Esophagus muscularis mucosa (tissue), 4 donors: Measurements from ENCODE around the gene HERC2. TPM values are rescaled to one million over a fixed set of nuclear protein-coding genes. Genes with fewer than 3 reads are reported as not detected.
"Not testable (repeated sequence)": the region's sequence is repeated elsewhere in the genome, so short reads cannot be mapped to it uniquely, and the experiment has no call there.

ENCODE experiments used
- DNase-seq: peaks from one replicate; pipeline ENCODE4 v3.0.0-alpha.2; 2017; ENCODE audit errors: extremely low spot score
- H3K27ac ChIP-seq, 4 donors: fragments of 200-600 bp; sonication (generic); replicated peaks in 1 of 4; 1 replicate in 3 of 4; 2 replicates in 1 of 4; pipeline ENCODE4 v1.5.1; 2016 to 2019; ENCODE audit warnings: mild to moderate bottlenecking in 1 of 4
- H3K27me3 ChIP-seq, 4 donors: fragments of 200-600 bp; sonication (generic); one replicate each; pipeline versions ENCODE4 v1.5.1 to v1.6.0; 2016 to 2019
- H3K36me3 ChIP-seq, 4 donors: fragments of 200-600 bp; sonication (generic); one replicate each; pipeline ENCODE4 v1.5.1; 2016 to 2019
- H3K4me1 ChIP-seq, 4 donors: fragments of 200-600 bp; sonication (generic); one replicate each; pipeline ENCODE4 v1.5.1; 2016 to 2019
- H3K4me3 ChIP-seq, 4 donors: fragments of 200-600 bp; sonication (generic); 1 replicate in 2 of 4; 2 replicates in 2 of 4; pipeline ENCODE4 v1.5.1; 2016 to 2019; ENCODE audit warnings: mild to moderate bottlenecking in 4 of 4, moderate library complexity in 1 of 4
- H3K9me3 ChIP-seq, 4 donors: fragments of 200-600 bp; sonication (generic); 1 replicate in 3 of 4; 2 replicates in 1 of 4; pipeline ENCODE4 v1.5.1; 2016 to 2019
- EP300 ChIP-seq: sonication (generic); formaldehyde crosslinking; IDR thresholded peaks from one replicate; pipeline ENCODE4 v1.6.1; 2017; ENCODE audit warnings: antibody characterized with exemption
- POLR2A ChIP-seq: fragments of 450-650 bp; IDR thresholded peaks from one replicate; pipeline ENCODE4 v1.6.1; 2017; ENCODE audit warnings: antibody characterized with exemption, moderate library complexity, mild to moderate bottlenecking, low read depth
- POLR2AphosphoS5 ChIP-seq, 2 donors: sonication (generic); formaldehyde crosslinking; IDR thresholded peaks; one replicate each; pipeline ENCODE4 v1.6.1; 2017; ENCODE audit warnings: antibody characterized with exemption in 2 of 2
- WGBS: methylation state at CpG from one replicate; pipeline ENCODE4 v1.1.5; 2018; 5-methylcytosine and 5-hydroxymethylcytosine counted together
- intact Hi-C: fragments of 100-400 bp; cut with DNase I; formaldehyde crosslinking; loops from one replicate; pipeline ENCODE4 v1.15.1; 2023
- total RNA-seq, 4 donors: library from RNA; depleted of rRNA; stranded (reverse); fragments of >200 nt; gene quantifications; one replicate each; pipeline versions ENCODE4 v1.1.0 to v1.2.1, GENCODE V29; 2016
- TF ChIP-seq, protein P1 (sequence below), 3 experiments: fragments of 200-600 bp in 2 of 3; fragments of 450-650 bp in 1 of 3; sonication (generic) in 2 of 3; IDR thresholded peaks; one replicate each; pipeline ENCODE4 v1.5.1; 2017 to 2019; ENCODE audit warnings: antibody characterized with exemption in 3 of 3, mild to moderate bottlenecking in 2 of 3, moderate library complexity in 1 of 3

Gene HERC2
- total RNA-seq, 4 donors from 2014 or later, result 57.0 to 96.3 (median 66.0) TPM

DNA sequence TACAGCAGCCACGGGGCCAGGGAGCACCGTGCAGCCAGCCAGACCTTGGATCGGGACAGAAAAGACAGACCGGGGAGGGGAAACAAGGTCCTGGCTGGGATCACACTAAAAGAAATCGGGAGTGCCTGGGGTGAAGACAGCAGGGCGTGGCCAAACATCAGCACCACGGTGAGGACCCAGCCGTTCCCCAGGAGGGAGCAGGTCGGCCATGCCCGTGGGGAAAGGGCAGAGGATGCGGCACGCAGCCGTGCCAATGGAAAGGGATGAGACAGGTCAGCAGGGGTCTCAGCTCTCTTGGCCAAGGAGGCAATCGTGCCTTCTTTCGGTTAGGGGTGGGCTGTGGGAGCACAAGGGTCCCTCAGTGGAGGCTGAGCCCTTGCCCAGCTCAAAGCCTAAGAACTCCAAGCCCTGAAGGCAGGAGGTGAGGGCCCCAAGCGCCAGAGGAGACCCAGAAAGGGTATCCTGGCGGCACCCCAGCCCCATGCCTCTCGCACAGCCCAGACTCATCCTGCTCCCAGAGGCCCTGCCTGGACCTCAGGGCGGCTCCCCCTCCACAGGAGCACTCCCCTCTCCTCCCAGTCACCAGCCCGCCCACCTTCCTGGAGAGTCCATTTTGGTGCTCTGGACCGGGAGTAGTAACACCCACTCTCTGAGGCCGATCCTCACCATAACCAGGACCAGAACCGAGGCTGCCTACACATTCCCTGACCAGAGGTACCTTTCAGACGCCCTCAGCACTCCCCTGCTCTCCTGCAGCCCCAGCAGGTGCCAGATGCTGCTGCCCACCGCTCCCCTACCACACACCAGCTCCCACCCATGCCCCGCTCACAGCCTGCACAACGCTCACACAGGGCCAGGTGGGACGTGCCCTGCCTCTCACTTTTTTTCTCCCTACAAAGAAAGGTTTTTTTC, 199.7 kb downstream of the HERC2 start:
- Histone ChIP-seq H3K36me3 (peaks cover 31 to 93% (median 77%) of the 10 kb centered on the region in 4 donors), H3K4me3 (no peak overlapping the region), H3K27ac (no peak overlapping the region), H3K27me3 (no peaks in the 10 kb centered on the region), H3K4me1 (no peaks in the 10 kb centered on the region), H3K9me3 (no peaks in the 10 kb centered on the region)
- WGBS, result 84% methylated on average over 26 of the region's 28 CpGs
- DNase-seq, result no peak
- intact Hi-C loops, result loop anchor here (5.0 kb wide), 1 partner anchor 35 kb away; no protein-coding TSS in a partner anchor
- TF ChIP-seq EP300 (no peak), POLR2A (no peak), POLR2AphosphoS5 (IDR thresholded peaks at IDR 0.05) (no peak)
- TF ChIP-seq, protein P1, sequence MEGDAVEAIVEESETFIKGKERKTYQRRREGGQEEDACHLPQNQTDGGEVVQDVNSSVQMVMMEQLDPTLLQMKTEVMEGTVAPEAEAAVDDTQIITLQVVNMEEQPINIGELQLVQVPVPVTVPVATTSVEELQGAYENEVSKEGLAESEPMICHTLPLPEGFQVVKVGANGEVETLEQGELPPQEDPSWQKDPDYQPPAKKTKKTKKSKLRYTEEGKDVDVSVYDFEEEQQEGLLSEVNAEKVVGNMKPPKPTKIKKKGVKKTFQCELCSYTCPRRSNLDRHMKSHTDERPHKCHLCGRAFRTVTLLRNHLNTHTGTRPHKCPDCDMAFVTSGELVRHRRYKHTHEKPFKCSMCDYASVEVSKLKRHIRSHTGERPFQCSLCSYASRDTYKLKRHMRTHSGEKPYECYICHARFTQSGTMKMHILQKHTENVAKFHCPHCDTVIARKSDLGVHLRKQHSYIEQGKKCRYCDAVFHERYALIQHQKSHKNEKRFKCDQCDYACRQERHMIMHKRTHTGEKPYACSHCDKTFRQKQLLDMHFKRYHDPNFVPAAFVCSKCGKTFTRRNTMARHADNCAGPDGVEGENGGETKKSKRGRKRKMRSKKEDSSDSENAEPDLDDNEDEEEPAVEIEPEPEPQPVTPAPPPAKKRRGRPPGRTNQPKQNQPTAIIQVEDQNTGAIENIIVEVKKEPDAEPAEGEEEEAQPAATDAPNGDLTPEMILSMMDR (IDR thresholded peaks at IDR 0.05), result no peak

DNA sequence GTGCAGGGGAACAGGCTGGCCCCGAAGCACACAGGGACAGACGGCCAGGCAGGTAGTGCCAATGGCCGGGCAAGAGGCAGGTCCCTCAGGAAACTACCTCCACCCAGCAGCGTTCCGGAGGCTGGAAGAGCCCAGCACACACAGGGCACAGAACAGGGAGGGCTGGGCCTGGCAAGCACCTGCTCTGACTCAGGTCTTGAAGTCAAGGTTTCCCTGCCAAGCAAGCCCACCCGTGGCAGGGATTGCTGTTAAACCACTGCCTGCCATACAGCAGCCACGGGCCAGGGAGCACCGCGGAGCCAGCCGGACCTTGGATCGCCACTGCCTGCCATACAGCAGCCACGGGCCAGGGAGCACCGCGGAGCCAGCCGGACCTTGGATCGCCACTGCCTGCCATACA, 200.4 kb downstream of the HERC2 start:
- not testable (repeated sequence) for H3K4me3 ChIP-seq, H3K9me3 ChIP-seq, DNase-seq, H3K27me3 ChIP-seq, H3K27ac ChIP-seq, H3K4me1 ChIP-seq
- H3K36me3 ChIP-seq, result peaks cover 35 to 93% (median 80%) of the 10 kb centered on the region in 4 donors
- intact Hi-C loops, result loop anchor here (5.0 kb wide), 1 partner anchor 34 kb away; no protein-coding TSS in a partner anchor
- 89% methylated on average over 7 of the region's 16 CpGs for WGBS

DNA sequence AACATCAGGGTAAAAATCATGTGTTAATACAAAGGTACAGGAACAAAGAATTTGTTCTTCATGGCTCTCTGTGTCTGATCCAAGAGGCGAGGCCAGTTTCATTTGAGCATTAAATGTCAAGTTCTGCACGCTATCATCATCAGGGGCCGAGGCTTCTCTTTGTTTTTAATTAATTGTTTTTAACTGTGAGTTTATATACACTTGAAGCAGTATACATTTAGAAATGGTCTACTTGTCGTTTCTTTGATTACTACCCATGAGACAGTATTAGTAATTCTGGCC, 201.7 kb downstream of the HERC2 start:
- H3K4me3 ChIP-seq, result no peak overlapping the region

DNA sequence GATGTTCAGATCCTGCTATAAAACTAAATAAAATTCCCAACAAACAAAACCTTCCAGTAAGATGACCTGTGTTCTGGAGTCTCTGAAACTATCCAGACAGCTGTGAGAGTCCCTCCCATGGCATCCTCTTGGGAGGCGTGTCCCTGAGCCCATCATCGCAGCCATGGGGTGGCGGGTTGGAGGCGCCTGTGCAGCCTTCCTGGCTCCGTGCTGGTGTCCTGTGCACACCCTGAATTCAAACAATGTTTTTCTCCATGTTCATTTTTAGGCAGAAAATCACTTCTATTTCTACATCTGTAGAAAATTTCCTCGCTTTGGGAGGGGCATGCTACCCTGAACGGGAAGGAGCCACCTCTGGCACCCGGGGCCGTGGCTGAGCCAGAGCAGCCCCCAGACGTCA, 203.4 kb downstream of the HERC2 start:
- no peak for DNase-seq
- no peaks in the 10 kb centered on the region for H3K27me3 ChIP-seq
- H3K4me3 ChIP-seq, result no peak overlapping the region
- H3K9me3 ChIP-seq, result no peaks in the 10 kb centered on the region
- intact Hi-C loops, result no loop called here
- WGBS, result 91% methylated on average over 10 of the region's 10 CpGs
- no peak overlapping the region for H3K27ac ChIP-seq
- TF ChIP-seq, protein P1 (IDR thresholded peaks at IDR 0.05), result no peak
- no peak for TF ChIP-seq POLR2A
- no peak for TF ChIP-seq EP300
- no peak for TF ChIP-seq POLR2AphosphoS5 (IDR thresholded peaks at IDR 0.05)
- H3K4me1 ChIP-seq, result no peaks in the 10 kb centered on the region
- peaks cover 57 to 98% (median 94%) of the 10 kb centered on the region in 4 donors for H3K36me3 ChIP-seq

More for the DNA sequence above, 201.7 kb downstream of the HERC2 start:
- WGBS, result 81% methylated on average over 4 of the region's 4 CpGs
- no peak overlapping the region for H3K27ac ChIP-seq
- H3K27me3 ChIP-seq, result no peaks in the 10 kb centered on the region
- no peaks in the 10 kb centered on the region for H3K9me3 ChIP-seq
- no peak for TF ChIP-seq EP300
- TF ChIP-seq POLR2AphosphoS5 (IDR thresholded peaks at IDR 0.05), result no peak
- TF ChIP-seq POLR2A, result no peak
- TF ChIP-seq, protein P1 (IDR thresholded peaks at IDR 0.05), result no peak
- H3K36me3 ChIP-seq, result peaks cover 44 to 98% (median 92%) of the 10 kb centered on the region in 4 donors
- intact Hi-C loops, result loop anchor here (5.0 kb wide), 1 partner anchor 33 kb away; no protein-coding TSS in a partner anchor
- H3K4me1 ChIP-seq, result no peaks in the 10 kb centered on the region
- DNase-seq, result no peak

DNA sequence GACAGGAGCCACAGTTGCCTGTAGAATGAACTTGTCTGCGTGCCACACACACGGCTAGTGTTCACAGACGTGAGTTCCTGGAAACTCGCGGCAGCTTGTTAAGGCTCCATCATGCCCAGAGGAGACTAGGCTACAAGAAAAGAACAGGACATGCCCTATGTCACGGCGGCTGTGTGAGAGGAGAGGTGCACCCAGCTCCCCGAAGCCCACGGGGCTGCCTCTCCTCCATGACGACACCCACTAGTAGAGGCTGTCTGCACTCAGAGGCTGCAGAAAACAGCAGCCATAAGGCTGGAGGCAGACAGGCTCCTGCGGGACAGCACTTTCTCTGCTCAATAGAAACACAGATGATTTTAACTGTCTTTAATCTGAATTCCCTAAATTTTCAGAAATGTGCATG, 203.9 kb downstream of the HERC2 start:
- no peak overlapping the region for H3K4me3 ChIP-seq
- TF ChIP-seq POLR2AphosphoS5 (IDR thresholded peaks at IDR 0.05) (no peak), POLR2A (no peak), EP300 (no peak)
- TF ChIP-seq, protein P1 (IDR thresholded peaks at IDR 0.05), result no peak
- intact Hi-C loops, result no loop called here
- no peaks in the 10 kb centered on the region for H3K27me3 ChIP-seq
- DNase-seq, result no peak
- no peak overlapping the region for H3K27ac ChIP-seq
- no peaks in the 10 kb centered on the region for H3K4me1 ChIP-seq
- WGBS, result 85% methylated on average over 11 of the region's 11 CpGs
- H3K9me3 ChIP-seq, result no peaks in the 10 kb centered on the region
- H3K36me3 ChIP-seq, result peaks cover 62 to 99% (median 95%) of the 10 kb centered on the region in 4 donors
